Measurements from ENCODE around the gene GNB1.

GRCh38 chr1:1775327-1776226, 115.3 kb downstream of the GNB1 start:
- TF ChIP-seq CTCF (IDR thresholded peaks at IDR 0.05; ENCODE audit: insufficient read depth, low read length, poor library complexity, severe bottlenecking): peak; percentile 14
- TF ChIP-seq EZH2phosphoT487 (conservative IDR thresholded peaks at IDR 0.05; ENCODE audit: low read length): no peak

Measured in SU-DHL-6 (cell line).